EH (cell line): ENCODE measurements around the gene VWA3B.
"Not testable (repeated sequence)": the region's sequence is repeated elsewhere in the genome, so short reads cannot be mapped to it uniquely, and the experiment has no call there.

Source experiments
- DNase-seq: peaks from one replicate; pipeline ENCODE4 v3.0.0-alpha.2; 2015; ENCODE audit warnings: low read depth

Gene VWA3B

GRCh38 chr2:98130073-98130472 is 43.1 kb downstream of the VWA3B start:
- not testable (repeated sequence) for DNase-seq

GRCh38 chr2:98134172-98135005 is 47.4 kb downstream of the VWA3B start:
- DNase-seq, result no peak

- no peak for DNase-seq
Observed at GRCh38 chr2:98137196-98137595, 50.2 kb downstream of the VWA3B start.

GRCh38 chr2:98138978-98139377 is 52.0 kb downstream of the VWA3B start:
- DNase-seq, result not testable (repeated sequence)

- DNase-seq, result peak; percentile 16
Observed at GRCh38 chr2:98140210-98140609, 53.2 kb downstream of the VWA3B start.

DNA sequence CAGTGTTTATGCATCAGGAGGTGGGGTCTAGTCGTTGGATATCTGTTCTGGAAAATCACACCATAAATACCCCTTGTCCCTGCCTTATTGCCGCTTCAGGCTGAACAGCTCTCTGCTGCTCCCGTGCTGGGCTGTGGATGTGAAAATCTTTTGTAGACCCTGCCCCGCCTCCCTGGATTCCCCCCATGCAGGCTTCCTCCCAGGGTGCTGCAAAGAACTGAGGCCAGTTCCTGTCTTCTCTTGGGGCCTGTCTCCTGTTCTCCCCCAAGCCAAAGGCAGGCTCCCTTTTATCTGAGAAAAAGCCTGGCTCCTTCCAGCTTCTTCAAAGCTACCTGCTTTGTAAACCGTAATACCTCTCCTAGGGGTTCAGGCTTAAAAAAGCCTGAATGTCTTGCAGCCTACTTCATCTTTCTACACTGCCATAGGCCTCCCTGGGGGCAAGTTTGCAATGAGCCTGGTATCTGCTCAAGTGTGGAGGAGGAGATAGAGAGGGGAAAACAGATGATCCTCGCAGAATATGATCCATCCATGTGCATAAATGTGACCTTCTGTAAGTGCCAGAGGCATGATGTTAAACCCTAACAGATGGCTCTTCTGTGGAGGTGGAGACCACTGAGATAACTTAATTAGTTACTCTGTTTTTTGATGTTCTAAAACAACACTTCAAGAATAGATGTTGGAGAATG is 55.3 kb downstream of the VWA3B start:
- DNase-seq, result no peak

GRCh38 chr2:98145070-98145469 is 58.1 kb downstream of the VWA3B start:
- no peak for DNase-seq

DNA sequence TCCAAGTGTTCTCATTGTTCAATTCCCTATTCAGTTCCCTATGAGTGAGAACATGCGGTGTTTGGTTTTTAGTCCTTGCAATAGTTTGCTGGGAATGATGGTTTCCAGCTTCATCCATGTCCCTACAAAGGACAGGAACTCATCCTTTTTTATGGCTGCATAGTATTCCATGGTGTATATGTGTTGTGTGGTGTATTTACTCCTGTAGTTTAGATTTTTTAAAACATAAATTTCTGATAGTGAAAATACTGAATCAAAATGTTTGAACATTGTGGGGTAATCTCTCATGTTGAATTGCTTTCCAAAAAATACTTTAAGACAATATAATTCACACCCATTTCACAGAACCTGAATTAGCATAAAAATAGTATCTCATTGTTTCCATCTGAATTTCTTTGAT is 60.9 kb downstream of the VWA3B start:
- not testable (repeated sequence) for DNase-seq

DNA sequence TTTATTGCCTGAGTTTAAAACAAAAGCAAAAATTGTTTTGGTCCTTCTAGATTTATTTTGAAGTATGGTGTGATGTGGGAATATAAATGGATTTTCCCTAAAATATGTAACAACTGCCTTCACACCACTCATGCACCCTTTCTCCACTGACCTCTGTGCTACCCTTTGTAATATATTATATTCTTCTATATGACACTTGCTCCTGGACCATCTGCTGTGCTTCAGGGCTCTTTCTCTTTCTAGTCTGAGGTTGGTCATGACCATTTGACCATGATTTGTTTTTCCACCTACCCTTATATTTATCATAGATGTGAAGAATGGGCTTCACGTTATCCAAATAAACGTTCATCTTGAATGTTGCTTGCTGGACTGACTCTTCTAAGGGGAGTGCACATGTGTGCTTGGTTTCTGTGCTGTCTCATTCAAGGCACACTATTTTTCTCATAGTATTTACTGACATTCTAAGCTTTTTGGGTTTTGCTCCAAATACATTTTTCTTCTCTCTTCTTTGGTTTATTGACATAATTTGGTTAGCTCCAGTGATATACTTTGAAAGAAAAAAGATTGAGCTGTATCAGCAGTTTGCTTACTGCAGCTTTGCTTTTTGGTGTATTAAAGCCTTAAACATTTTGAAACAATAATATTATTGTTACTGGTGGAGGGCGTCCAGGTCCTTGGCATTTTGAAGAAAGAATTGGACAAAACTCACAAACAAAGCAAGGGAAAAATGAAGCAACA is 61.8 kb downstream of the VWA3B start:
- DNase-seq, result no peak

DNA sequence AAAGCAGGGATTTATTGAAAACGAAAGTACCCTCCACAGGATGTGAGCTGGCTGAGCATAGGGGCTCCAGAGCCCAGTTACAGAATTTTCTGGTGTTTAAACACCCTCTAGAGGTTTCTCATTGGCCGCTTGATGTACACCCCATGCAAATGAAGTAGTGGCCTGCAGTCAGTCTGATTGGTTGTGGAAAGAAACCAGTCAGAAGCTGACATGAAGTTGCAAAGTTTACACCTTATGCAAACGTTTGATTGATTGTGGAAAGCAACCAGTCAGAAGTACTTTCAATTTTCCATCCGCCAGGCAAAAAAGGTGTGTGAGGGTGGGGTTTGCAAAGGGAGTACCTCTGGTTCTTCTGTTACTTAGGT is 62.3 kb downstream of the VWA3B start:
- DNase-seq, result peak; percentile 63

GRCh38 chr2:98153481-98153880 is 66.5 kb downstream of the VWA3B start:
- no peak for DNase-seq

DNA sequence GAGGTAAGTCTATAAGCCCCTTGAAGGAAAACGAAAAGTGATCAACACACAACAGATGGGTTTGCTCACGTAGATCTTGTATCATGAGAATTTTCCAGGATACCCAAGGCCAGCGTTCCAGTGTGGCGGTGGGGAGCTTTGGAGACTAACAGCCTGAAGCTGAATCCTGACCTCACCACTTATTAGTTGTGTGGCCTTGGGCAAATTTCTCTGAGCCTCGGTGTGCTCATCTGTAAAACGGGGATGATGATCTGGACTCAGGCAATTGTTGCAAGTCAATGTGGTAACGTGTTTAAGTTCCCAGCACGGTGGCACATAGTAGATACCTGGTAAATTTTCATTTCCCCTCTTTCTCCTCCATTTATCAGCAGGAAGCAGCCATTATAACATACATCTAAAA is 68.3 kb downstream of the VWA3B start:
- no peak for DNase-seq

DNA sequence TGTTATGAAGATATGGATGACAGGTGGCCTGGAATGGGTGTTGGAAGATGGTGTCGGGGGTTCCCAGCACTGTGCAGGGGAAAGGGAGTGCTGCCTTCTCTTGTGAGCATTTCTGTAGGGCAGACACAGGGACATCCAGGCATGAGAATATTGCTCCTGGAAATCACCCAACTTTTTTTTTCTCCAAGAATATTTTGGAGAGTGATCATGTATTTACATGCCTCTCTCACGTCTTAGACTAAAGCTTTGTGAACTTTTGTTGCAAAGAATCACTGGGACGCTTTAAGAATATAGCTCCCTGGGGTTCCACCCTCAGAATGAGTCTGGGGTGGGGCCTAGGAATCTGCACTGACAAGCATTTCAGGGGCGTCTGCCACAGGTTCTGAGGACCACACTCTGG is 68.7 kb downstream of the VWA3B start:
- no peak for DNase-seq

DNA sequence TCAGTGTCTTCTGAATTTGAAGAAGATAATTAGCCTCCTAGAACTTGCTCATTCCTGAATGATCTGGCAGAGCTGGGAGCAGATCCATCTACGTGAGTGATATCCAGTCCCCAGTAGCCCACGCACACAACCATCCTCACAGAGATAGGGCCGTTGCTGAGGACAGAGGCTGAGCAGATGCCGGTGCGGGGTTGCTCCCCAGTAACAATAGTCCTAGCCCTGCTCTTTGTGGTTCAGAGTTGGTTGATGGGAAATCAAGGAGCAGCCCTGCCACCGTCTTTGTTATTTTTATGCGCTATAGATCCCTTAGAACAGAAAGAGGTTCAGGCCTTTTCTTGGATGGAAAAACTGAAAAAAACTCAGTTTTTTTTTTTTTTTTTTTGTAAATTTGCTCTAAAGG is 69.3 kb downstream of the VWA3B start:
- no peak for DNase-seq

DNA sequence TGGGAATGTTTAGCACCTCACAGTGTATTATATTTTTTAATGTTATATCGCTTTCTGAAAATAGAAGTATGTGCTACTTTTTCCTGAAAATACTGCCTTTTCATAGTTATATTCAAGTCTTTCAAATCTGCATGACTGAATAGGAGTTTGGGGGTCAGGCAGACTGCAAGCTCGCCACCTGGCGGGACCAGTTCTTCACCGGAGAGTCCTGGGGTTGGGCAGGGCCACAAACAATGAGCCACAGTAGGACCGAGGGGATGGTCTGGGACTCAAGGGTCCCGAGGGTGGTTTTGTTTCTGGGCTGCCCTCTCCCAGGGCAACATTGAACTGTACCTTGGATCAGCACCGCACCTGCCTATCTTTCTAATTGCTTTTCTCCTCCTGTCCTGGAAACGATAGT is 70.6 kb downstream of the VWA3B start:
- no peak for DNase-seq

DNA sequence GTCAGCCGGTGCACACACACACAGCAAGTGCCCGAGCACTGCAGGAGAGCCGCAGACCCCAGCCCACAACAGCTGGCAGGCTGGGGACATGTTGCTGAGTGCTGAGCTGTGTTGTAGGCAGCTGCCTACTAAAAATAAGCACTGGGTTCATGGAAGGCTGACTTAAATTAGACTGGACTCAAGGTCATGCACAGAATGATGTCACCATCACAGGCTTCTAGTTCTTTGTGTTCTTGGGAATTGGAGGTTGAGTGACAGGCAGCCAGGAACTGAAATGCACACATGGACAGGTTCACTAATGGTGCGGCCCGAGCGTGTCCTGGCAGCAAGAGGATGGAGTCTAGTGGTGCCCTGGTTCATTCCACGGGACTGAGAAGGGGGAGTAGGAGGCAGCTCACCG is 71.3 kb downstream of the VWA3B start:
- no peak for DNase-seq

- DNase-seq, result no peak
Observed at GRCh38 chr2:98160554-98160953, 73.6 kb downstream of the VWA3B start.

DNA sequence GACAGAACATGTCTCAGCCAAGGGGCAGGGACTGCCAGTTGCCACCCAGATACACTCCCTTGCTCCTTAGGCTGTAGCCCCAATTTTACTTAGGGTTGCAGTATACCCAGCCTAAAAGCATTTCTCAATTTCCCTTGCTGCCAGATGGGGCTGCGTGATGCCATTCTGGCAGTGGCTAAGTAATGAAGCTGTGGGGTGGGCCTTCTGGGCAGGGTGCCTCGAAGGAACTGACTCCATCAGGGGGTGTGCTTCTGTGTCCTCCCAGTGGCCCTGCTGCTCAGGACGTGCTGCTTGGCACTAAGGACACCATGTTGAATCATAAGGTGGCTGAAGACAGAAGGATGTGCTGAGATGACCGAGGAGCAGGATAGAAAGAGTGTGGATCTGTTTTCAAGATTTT is 74.2 kb downstream of the VWA3B start:
- DNase-seq, result no peak

- DNase-seq, result no peak
Observed at GRCh38 chr2:98164256-98164655, 77.3 kb downstream of the VWA3B start.

DNA sequence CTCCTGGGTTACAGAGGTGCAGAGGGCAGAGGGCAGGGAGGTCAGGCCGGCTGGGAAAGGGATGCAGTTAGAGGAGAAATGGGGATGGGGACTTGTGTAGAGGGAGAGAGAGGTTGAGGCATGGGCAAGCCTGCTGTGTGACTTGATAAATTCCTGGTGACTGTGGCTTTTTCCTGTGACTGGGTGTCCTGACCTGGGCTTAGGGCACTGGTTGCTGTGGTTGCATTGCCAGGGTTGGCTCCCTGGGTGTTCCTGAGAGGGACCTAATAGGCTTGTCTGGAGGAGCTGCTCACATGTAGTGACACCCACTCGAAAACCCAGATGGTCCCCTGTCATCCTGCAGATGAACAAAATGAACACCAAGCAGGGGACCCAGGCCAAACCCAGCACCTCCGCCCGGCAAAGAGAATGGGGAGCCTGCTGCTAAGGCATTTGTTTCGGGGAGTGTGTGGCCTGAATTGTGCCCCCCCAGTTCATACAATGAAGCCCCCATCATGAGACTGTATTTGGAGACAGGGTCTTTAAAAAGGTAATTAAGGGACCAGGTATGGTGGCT is 78.6 kb downstream of the VWA3B start:
- DNase-seq, result no peak

GRCh38 chr2:98167916-98168315 is 80.9 kb downstream of the VWA3B start:
- no peak for DNase-seq

DNA sequence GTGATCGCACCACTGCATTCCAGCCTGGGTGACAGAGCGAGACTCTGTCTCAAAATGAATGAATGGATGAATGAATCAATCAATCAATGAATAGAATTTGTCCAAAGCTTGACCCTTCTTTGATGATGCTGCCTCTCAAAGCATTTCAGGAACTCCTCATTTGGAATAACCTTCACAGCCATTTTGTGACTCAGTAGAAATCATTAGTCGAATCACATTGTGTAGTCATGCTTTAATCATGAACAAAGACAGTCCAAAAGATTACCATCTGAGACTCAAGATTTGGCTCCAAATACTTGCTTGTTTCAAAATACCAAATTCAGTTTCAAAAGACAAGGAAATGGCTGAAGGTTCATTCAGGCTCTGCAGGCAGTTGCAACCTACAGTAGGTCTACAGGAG is 83.1 kb downstream of the VWA3B start:
- no peak for DNase-seq
